GM12872 (cell line): ENCODE measurements around the gene FGR.

ENCODE experiments used
- CTCF ChIP-seq: IDR thresholded peaks from 3 replicates; pipeline ENCODE4 v1.5.1; 2011; ENCODE audit warnings: low read depth, mild to moderate bottlenecking, low read length, moderate library complexity; ENCODE audit not compliant: insufficient read depth

FGR gene

DNA sequence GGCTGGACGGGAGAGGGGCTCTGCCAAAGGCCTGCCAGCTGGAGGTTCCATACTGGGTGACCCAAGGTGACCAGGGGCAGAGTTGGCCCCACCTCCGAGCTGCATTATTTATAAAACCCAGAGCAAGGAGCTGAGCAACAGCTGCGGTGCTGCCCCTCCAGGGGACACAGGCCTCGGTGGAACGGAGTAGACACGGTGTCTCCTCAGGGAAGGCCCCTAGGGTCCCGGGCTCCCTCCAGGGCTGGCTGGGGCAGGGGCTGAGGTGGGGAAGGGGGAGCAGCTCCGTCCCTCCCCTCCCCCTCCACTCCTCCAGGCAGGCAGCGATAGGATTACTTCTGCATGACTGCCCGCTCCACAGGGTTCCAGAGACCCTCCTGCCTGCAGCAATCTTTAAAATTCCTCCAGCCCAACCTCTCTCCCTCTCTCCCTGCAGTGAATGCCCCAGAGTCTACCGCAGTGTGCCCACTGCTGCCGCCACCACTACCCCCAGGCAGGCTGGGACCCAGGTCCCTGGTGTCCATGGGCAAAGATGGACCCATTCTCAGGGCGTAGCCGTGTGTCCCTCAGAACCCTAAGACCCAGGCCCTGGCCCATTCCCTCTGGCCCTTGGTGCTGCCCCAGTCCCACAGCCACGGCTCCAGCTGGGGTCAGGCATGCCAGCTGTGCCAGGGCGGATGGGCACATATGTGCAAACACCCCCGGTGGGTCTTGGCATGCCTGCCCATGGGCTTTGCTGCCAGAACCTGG, 41.9 kb downstream of the FGR start:
- TF ChIP-seq CTCF, result no peak

- TF ChIP-seq CTCF, result no peak
These were observed 42.6 kb downstream of the FGR start for GRCh38 chr1:27592232-27592930.

DNA sequence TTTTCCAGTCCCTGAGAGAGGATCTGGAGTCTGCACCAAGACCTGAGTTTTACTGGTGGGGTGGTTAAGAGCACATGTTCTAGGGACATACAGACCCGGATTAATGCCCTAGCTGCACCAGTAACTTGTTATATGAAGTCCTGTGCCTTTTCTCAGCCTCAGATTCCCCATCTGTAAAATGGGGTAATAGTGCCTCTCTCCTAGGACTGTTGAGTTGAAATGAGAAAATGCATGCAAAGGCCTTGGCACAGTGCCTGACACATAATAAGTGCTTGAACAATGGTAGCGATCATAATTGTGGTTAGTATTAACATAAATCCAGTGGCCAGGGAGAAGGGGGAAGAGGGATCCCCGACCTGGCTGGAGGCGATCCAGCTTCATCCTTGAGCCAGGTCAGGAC, 43.4 kb downstream of the FGR start:
- TF ChIP-seq CTCF, result no peak

DNA sequence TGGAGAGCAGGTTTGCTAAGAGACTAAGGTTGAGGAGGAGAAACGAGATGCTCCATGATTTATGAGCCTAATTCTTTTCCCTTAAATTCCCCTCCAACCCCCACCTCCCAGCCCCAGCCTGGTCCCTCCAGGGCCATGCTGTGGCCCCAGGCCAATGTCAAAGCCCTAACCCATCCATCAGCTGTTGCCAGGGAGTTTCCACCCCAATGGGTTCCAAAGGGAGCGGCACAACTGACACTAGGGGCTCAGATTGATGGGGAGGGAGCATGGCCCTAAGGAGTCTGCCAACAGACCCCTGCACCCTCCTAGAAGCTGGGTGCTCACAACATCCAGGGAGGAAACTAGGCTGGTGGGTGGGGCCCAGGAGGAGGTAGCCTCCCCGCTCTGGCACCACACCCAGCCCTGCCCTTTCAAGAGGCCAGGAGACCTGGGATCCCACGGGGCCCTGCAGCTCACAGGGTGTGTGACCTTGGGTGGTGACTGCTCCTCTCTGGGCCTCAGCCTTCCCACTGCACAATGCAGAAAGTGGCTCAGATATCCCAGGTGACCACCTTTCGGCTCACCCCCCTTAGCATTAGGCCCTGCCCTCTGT, 44.0 kb downstream of the FGR start:
- TF ChIP-seq CTCF, result no peak

DNA sequence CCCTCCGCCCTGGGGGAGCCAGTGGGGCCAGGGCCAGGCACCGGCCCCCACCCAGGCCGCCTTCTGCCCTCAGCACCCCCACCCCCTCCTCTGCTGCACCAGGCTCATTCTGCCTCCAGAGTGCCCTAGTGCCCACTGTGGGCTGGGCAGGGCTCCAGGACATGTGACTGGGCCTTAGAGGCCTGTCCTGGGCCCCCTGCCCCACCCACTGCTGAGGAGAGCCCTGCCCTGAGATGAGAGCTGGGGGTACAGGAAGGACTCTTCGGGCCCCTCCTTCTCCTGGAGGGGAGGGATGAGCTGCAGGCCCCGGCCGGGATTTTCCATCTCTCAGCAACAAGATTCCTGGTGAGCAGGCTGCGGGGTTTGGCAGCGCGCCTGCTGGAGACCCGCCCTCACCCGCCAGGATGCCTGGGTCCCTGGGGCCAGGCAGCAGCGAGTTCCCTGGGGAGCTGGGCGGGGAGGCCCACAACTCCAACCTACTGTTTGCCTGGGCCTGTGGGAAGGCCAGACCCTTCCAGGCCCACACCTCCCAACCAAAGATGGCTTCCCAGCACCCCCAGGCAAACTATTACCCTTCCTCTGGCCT, 45.1 kb downstream of the FGR start:
- no peak for TF ChIP-seq CTCF

DNA sequence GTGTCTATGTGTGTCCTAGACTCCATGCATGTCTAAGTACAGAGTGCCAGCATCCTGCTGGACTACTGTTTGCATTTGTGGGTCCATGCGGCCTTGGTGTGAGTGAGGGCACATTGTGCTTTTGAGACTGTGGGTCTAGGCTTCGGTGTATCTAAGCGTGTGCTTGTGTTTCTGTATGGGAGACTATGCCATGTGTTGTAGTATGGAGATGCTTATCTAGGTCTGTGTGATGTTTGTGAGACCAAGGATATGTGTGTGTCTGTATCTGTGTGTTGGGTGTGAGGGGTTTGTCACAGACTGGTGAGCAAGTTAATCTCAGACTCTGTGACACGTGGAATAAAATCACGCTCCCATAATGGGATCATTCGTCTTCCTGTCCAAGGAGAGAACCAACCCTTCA, 45.5 kb downstream of the FGR start:
- no peak for TF ChIP-seq CTCF

- no peak for TF ChIP-seq CTCF
These were observed 46.4 kb downstream of the FGR start for GRCh38 chr1:27588256-27589232.
